ENCODE results near the gene AFAP1L2. TPM values are rescaled to one million over a fixed set of nuclear protein-coding genes. Genes with fewer than 3 reads are reported as not detected.

AFAP1L2 gene
- total RNA-seq, 1 donor, result 7.3 TPM

DNA sequence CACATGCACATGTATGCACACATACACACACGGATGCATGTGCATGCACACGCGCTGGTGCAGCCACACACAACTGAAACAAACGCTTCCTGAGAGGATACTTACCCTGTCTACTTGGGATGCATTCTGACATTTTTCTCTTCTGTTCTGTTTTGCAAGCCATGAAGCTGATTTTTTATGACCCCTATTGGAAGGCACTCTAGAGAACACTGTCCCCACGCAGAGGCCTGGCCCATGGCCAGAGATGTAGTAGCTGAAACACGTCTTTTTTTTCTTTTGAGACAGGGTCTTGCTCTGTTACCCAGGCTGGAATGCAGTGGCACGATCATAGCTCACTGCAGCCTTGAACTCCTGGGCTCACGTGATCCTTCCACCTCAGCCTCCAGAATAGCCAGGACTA is 117.4 kb downstream of the AFAP1L2 start:
- no peak overlapping the region for H3K4me3 ChIP-seq (ENCODE audit: low read depth, low read length)
- TF ChIP-seq CTCF (IDR thresholded peaks at IDR 0.05; ENCODE audit: insufficient read depth, low read depth, low read length), result no peak
- no peak for DNase-seq (ENCODE audit: low read depth)

DNA sequence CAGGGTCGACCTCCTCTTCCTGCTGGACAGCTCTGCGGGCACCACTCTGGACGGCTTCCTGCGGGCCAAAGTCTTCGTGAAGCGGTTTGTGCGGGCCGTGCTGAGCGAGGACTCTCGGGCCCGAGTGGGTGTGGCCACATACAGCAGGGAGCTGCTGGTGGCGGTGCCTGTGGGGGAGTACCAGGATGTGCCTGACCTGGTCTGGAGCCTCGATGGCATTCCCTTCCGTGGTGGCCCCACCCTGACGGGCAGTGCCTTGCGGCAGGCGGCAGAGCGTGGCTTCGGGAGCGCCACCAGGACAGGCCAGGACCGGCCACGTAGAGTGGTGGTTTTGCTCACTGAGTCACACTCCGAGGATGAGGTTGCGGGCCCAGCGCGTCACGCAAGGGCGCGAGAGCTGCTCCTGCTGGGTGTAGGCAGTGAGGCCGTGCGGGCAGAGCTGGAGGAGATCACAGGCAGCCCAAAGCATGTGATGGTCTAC is 118.3 kb downstream of the AFAP1L2 start:
- no peak for TF ChIP-seq CTCF (IDR thresholded peaks at IDR 0.05; ENCODE audit: insufficient read depth, low read depth, low read length)
- no peak overlapping the region for H3K4me3 ChIP-seq (ENCODE audit: low read depth, low read length)
- DNase-seq (ENCODE audit: low read depth), result no peak

DNA sequence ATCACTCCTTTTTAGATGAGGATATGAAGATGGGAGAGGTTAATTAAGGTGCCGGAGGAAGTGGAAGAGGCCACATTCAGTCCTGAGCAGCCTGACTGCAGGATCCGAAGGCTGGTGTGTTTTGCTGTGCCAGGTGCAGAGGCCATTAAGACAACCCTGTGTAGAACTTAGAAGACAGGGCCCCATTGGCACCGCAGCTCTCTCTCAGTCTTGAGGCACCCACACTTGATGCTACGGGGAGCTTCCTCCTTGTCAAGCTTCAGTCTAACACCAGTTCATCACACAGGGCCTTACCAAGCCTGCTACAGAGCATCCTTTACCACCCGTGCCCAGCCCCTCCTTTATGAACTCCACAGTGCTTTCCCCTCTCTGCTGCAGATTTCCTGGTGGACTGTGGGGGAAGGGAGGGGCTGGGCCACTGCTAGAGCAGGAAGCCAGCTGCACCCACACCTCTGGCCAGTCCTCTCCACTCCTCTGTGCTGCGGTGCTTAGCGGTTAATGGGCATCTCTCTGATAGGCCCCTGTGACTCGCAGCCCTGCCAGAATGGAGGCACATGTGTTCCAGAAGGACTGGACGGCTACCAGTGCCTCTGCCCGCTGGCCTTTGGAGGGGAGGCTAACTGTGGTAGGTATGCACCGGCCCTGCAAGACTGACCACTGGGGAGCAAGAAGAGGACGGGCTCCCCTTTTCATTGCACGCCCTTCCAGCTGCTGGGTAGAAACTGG is 119.8 kb downstream of the AFAP1L2 start:
- no peak for TF ChIP-seq CTCF (IDR thresholded peaks at IDR 0.05; ENCODE audit: insufficient read depth, low read depth, low read length)
- H3K4me3 ChIP-seq (ENCODE audit: low read depth, low read length), result no peak overlapping the region
- no peak for DNase-seq (ENCODE audit: low read depth)

- no peak for TF ChIP-seq CTCF (IDR thresholded peaks at IDR 0.05; ENCODE audit: insufficient read depth, low read depth, low read length)
- DNase-seq (ENCODE audit: low read depth), result no peak
- H3K4me3 ChIP-seq (ENCODE audit: low read depth, low read length), result no peak overlapping the region
These were observed 120.6 kb downstream of the AFAP1L2 start for GRCh38 chr10:114283535-114284234.

DNA sequence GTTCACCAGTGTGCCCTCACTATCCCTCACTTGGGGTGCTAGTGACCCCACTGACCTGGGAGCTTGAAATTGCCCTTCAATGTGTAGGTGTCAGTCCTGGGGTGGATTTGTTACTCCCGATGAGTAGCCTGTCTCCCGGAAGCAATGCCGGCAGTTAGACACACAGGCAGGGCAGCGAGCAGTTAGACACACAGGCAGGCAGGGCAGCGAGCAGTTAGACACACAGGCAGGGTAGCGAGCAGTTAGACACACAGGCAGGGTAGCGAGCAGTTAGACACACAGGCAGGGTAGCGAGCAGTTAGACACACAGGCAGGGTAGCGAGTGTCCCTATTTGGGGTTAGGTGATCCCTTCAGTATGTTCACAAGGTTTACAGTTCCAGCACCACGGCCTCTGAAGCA is 121.2 kb downstream of the AFAP1L2 start:
- no peak overlapping the region for H3K4me3 ChIP-seq (ENCODE audit: low read depth, low read length)
- no peak for TF ChIP-seq CTCF (IDR thresholded peaks at IDR 0.05; ENCODE audit: insufficient read depth, low read depth, low read length)
- no peak for DNase-seq (ENCODE audit: low read depth)

DNA sequence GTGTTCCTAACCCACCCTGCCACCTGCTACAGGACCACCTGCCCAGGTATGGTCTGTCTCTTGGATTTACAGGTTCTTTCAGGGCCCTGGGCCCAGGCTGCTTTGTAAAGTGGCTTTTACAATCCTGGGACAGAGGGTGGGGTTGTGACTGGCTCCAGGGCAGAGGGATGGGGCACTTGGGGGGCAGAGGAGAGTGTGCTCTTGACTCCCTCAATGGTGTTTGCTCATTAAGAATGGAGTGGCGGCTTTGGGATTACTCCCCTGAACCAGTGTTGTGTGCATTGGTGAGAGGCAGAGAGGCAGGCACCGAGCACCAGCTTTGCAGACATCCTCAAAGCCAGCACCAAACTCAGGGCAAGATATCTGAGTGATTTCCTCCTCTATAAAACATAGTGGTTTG is 121.8 kb downstream of the AFAP1L2 start:
- no peak for TF ChIP-seq CTCF (IDR thresholded peaks at IDR 0.05; ENCODE audit: insufficient read depth, low read depth, low read length)
- H3K4me3 ChIP-seq (ENCODE audit: low read depth, low read length), result no peak overlapping the region
- no peak for DNase-seq (ENCODE audit: low read depth)
